NK-92 (cell line): ENCODE results near the gene MAGEE2.
"Not testable (repeated sequence)": the region's sequence is repeated elsewhere in the genome, so short reads cannot be mapped to it uniquely, and the experiment has no call there.

Experiments used
- DNase-seq: peaks from one replicate; lab custom pipeline; 2025; ENCODE audit not compliant: unreplicated experiment; lab: John Stamatoyannopoulos, UW

The MAGEE2 gene, protein sequence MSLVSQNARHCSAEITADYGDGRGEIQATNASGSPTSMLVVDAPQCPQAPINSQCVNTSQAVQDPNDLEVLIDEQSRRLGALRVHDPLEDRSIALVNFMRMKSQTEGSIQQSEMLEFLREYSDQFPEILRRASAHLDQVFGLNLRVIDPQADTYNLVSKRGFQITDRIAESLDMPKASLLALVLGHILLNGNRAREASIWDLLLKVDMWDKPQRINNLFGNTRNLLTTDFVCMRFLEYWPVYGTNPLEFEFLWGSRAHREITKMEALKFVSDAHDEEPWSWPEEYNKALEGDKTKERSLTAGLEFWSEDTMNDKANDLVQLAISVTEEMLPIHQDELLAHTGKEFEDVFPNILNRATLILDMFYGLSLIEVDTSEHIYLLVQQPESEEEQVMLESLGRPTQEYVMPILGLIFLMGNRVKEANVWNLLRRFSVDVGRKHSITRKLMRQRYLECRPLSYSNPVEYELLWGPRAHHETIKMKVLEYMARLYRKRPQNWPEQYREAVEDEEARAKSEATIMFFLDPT

DNA sequence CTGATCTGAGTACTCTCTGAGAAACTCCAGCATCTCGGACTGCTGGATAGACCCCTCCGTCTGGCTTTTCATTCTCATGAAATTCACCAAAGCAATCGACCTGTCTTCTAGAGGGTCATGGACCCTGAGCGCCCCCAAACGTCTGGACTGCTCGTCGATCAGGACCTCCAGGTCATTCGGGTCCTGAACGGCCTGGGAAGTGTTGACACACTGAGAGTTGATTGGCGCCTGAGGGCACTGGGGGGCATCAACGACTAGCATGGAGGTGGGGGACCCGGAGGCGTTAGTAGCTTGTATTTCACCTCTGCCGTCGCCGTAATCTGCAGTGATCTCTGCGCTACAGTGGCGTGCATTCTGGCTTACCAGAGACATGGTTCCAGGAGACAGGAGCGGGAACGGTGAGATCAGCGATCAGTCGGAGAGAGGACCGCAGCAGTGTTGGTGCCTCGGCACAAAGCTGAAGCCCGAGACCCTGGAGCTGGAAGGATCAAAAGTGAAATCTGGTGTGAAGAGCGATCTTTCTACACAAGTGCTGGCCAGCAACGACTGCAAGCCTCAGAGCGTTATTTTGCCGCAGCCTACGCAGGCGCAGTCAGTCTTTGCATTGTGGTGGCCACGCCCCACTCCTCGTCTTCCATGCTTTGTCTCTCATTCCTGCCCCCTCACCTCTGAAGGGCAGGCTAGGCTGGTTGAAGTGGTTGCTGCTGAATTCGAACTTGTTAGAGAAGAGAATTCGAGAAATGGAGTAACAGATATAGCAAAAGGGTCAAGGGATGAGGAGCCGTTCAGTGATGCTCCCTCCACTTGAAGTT, at the start of gene MAGEE2:
Gene MAGEE2 (minus strand): TSS at position 575 of the 812 bp plus-strand sequence. CDS start 203 bp downstream, at position 372.
- DNase-seq, result no peak

DNA sequence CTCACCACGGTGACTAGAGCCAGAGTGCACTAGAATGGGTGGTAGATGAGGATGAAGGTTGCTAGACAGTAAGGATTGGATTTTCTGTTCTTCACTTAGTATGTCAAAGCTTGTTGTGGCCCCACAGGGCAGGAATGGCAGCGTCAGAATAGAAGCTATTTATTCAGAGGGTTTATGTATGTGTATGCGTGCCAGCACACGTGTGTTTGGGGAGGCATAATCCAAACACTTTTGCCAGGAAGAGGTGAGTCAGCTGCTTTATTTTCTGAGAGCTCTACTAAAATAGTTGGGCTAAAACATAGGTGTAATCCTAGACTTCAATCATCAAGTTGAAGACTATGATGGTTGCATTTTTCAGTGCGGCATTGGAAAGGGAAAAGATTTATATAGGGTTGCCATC, 1.2 kb upstream of the MAGEE2 start:
- DNase-seq, result no peak

DNA sequence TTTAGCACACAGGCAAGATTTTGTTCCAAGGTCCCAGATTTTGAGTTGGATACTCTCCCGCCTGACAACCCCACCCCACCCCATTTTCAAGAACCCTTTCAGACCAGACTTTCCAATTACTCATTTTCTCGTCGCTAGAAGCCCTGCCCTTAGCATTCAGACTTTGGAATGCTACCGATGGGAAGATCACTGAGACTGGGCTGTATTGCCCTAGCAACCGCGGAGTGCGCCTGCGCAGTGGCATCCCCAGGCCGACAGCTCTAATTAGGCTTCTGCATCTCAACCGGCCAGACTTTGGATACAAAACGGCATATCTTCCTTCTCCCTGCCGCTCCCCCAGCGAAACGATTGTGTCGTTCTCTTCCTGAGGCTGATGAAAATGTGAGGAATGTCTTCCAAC, 3.4 kb downstream of the MAGEE2 start:
- DNase-seq, result no peak

DNA sequence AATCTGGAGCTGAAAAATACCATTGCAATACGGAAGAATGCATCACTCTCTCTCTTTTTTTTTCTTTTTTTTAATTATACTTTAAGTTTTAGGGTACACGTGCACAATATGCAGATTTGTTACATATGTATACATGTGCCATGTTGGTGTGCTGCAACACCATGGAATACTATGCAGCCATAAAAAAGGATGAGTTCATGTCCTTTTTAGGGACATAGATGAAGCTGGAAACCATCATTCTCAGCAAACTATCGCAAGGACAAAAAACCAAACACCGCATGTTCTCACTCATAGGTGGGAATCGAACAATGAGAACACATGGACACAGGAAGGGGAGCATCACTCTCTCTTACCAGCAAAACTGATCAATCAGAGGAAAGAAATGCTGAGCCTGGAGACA, 17.0 kb downstream of the MAGEE2 start:
- DNase-seq, result not testable (repeated sequence)

DNA sequence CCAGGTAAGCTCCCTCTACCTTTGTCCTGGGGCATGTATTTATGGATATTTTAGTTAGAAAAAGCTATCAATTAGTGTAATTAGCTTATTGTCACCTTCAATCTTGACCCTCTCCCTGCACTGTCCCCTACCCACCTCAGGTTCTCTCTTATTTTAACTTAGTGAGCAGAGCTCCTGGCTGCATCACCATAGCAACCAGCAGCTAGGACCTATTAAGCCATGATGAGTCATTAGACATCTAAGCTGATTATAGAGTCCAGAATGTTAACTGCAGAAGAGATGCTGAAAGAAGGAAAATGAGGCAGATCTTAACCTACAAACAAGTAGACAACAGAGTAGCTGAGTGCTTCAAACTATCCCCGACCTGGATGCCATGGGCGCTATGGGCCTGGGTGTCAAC, 36.6 kb downstream of the MAGEE2 start:
- no peak for DNase-seq

DNA sequence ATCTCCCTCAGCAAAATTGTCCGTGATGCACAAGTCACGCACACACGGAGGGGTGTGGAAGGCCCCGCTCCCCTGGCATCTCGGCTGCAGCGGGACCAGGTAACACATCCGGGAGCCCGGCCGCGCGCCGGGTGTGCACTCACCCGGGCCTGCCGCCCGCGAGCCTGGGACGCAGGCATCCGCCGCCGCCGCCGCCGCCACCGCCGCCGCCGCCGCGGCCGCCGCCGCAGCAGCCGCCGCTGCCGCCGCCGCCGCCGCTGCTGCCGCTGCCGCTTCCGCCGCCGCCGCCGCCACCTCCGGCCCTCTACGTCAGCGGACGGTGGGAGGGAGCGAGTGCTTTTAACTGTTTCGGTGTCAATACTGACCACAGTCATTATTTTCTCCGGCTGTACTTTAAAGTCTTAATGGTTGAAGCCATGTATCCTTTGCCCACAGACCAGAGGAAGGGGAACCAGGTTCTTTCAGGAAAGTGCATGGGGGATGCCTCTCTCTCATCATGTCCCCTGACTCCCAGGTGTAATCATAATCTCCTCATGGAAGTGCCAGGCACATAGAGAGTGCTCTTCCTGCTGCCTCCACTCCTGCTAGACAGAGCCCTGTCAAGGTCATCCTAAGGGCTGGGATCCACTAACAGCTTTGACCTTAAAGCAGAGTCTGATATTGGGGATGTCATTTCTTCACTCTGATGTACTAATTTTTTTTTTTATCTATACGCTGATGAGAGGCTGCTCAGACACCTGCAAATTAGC, 38.0 kb downstream of the MAGEE2 start:
- DNase-seq, result no peak
